ENCODE measurements around the gene PPP4R4.

Gene PPP4R4

DNA sequence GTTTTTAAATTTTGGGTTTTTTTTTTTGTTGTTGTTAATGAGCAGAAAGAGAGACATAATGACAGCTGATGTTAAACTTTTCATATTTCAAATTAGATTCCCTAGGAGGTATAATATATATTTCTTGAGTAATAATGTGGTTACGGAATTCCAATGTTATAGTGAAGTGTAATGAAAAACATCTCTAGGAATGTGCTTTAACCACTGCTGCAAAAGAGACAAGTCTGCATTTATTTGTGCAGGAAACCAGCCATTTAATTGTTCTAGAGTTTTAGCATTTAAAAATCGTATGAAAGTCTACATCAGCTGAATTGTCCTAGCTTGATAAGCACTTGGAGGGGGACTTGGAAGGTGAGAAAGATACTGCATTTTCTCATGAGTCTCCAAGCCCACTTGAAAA, 104.6 kb downstream of the PPP4R4 start:
- H3K4me3 Mint-ChIP-seq, result no peak overlapping the region
- H3K27me3 Mint-ChIP-seq, result peaks cover 5 to 9% of the 10 kb centered on the region in 2 donors
- no peaks in the 10 kb centered on the region for H3K4me1 Mint-ChIP-seq (ENCODE audit: low read depth in 2 of 2)
- no peaks in the 10 kb centered on the region for H3K36me3 Mint-ChIP-seq (ENCODE audit: insufficient read depth)
- ATAC-seq (replicated peaks) (no peak), DNase-seq (no peak)
- H3K27ac Mint-ChIP-seq, result no peak overlapping the region
- H3K9me3 Mint-ChIP-seq, result no peaks in the 10 kb centered on the region

DNA sequence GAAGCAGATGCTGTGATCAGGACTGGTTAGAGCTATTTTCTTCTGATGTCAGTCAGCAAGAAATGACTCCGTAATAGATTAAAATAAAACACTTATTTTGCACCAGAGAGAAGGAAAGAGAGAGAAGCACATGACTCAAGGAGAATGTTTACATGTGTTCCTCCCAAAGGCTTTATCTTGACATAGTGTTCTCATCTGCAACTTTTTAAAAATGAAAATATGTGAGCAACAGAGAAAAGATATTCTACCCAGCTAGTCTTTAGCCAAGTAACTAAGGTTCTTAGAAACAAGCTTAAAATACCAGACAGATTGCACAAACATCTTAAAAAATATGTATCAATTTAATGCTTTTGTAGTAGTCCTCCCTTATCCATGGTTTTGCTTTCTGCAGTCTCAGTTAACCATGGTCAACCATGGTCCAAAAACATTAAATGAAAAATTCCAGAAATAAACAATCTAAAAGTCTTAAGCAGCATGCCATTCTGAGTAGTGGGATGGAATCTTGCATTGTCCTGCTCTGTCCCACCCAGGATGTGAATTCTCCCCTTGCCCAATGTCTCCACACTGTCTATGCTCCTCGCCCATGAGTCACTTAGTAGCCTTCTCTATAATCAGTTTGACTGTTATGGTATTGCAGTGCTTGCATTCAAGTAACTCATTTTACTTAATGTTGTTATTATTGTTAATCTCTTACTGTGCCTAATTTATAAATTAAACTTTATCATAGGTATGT, 109.0 kb downstream of the PPP4R4 start:
- Mint-ChIP-seq H3K27ac (no peak overlapping the region), H3K9me3 (no peaks in the 10 kb centered on the region), H3K27me3 (peaks cover 12 to 24% of the 10 kb centered on the region in 2 donors), H3K4me1 (ENCODE audit: low read depth in 2 of 2) (no peaks in the 10 kb centered on the region), H3K4me3 (no peak overlapping the region), H3K36me3 (ENCODE audit: insufficient read depth) (no peaks in the 10 kb centered on the region)
- ATAC-seq (replicated peaks), result no peak
- DNase-seq, result no peak

DNA sequence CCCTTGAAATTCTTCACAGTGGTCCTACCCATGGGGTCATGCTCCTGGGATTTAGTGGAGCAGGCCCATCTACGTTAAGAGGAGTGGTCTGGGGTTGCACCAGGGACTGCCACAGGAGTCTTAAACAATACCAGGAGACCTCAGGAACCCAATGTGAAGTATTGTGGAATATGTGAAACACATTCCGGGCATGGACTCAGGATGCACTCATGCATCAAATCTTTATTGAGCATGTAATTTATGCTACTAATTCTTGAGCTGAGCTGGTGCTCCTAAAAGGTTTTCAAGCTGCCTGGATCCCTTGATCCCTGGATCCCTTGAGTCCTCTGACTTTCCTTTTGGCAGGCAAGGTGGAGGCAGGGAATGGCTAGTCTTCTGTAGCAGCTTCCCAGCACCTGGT, 110.1 kb downstream of the PPP4R4 start:
- peaks cover 12 to 31% of the 10 kb centered on the region in 2 donors for H3K27me3 Mint-ChIP-seq
- no peak for ATAC-seq (replicated peaks)
- H3K4me1 Mint-ChIP-seq (ENCODE audit: low read depth in 2 of 2), result no peaks in the 10 kb centered on the region
- H3K27ac Mint-ChIP-seq, result no peak overlapping the region
- no peak for DNase-seq
- no peaks in the 10 kb centered on the region for H3K36me3 Mint-ChIP-seq (ENCODE audit: insufficient read depth)
- H3K9me3 Mint-ChIP-seq, result no peaks in the 10 kb centered on the region
- H3K4me3 Mint-ChIP-seq, result no peak overlapping the region

DNA sequence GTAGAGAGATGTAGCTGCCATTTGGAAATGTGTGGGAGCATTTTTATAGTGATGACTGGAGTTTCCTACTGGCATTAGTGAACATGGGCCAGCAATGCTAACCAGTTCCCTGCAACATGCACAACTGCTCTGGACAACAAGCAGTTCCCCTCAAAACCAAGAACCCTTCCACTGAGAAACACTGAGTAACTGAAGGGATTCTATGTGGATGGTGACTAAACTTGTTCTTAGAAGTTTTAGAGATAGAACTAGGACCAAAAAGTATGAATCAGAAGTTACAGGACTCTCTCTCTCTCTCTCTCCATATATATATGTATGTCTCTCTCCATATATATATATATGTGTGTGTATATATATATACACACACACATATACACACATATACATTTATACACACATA, 111.0 kb downstream of the PPP4R4 start:
- ATAC-seq (replicated peaks) (no peak), DNase-seq (no peak)
- H3K27me3 Mint-ChIP-seq, result peaks cover 12 to 31% of the 10 kb centered on the region in 2 donors
- H3K9me3 Mint-ChIP-seq, result no peaks in the 10 kb centered on the region
- no peak overlapping the region for H3K27ac Mint-ChIP-seq
- no peak overlapping the region for H3K4me3 Mint-ChIP-seq
- no peaks in the 10 kb centered on the region for H3K36me3 Mint-ChIP-seq (ENCODE audit: insufficient read depth)
- H3K4me1 Mint-ChIP-seq (ENCODE audit: low read depth in 2 of 2), result no peaks in the 10 kb centered on the region

DNA sequence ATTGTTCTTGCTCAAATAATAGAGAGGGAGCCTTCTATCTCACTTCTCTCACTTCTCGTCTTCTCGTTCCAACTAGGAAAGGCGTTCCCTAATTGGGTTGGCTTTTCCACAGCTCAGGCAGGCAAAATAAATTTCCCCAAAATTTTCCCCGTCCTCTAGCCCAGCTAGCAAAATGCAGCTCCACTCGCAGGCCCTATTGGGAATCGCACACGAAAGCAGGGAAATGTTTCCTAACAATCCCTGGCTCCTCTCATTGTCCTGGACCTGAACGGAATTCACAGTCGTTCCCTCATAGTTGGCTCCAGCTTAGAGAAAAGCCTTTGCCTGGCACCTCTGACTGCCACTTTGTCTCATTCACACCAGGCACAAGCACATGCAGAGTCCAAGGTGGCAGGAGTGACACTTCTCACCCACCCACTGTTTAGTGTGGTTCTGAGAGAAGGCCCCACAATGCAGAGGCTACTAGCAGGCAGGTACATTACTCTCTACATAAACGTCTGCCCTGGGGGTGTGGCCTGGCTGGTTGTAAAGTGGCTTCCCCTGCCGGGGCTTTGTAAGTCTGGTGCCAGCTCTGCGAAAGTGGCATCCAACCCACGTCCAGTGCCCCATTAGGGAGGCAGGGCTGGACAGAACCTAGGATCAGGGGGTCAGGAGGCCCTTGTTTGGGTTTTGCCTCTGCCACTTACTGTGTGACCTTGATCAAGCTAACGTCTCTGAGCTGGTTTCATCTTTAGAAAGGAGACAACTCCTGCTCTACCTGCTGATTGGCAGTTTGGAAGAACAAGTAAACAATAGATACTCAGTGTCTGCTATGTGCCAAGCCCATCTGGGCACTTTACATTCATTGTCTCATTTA, 114.7 kb downstream of the PPP4R4 start:
- Mint-ChIP-seq H3K9me3 (no peaks in the 10 kb centered on the region), H3K4me3 (no peak overlapping the region), H3K27me3 (peaks cover 12 to 44% of the 10 kb centered on the region in 2 donors), H3K27ac (no peak overlapping the region), H3K4me1 (ENCODE audit: low read depth in 2 of 2) (no peaks in the 10 kb centered on the region), H3K36me3 (ENCODE audit: insufficient read depth) (no peaks in the 10 kb centered on the region)
- no peak for DNase-seq
- ATAC-seq (replicated peaks), result no peak

DNA sequence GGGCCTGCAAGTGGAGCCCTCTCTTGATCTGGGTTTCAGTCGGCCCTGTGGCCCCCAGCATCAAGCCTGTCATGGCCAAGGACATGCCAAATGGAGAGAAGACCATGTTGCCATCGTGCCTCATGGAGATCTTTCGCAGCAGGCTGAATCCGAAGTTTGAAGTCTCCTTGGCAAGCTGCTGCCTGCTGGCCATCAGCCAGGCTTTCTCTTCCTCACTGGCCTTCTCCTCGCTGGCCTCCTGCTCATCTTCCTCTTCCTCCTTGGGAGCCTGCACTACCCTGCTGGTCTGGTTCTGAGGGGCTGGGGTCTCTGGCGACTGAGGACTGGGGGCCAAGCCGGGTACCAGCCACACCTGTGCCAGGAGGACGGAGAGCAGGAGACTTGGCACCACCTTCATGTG, 116.1 kb downstream of the PPP4R4 start:
- Mint-ChIP-seq H3K4me1 (ENCODE audit: low read depth in 2 of 2) (no peaks in the 10 kb centered on the region), H3K27ac (no peak overlapping the region), H3K36me3 (ENCODE audit: insufficient read depth) (no peaks in the 10 kb centered on the region), H3K27me3 (peaks cover 12 to 54% of the 10 kb centered on the region in 2 donors), H3K4me3 (no peak overlapping the region), H3K9me3 (no peaks in the 10 kb centered on the region)
- no peak for ATAC-seq (replicated peaks)
- no peak for DNase-seq

DNA sequence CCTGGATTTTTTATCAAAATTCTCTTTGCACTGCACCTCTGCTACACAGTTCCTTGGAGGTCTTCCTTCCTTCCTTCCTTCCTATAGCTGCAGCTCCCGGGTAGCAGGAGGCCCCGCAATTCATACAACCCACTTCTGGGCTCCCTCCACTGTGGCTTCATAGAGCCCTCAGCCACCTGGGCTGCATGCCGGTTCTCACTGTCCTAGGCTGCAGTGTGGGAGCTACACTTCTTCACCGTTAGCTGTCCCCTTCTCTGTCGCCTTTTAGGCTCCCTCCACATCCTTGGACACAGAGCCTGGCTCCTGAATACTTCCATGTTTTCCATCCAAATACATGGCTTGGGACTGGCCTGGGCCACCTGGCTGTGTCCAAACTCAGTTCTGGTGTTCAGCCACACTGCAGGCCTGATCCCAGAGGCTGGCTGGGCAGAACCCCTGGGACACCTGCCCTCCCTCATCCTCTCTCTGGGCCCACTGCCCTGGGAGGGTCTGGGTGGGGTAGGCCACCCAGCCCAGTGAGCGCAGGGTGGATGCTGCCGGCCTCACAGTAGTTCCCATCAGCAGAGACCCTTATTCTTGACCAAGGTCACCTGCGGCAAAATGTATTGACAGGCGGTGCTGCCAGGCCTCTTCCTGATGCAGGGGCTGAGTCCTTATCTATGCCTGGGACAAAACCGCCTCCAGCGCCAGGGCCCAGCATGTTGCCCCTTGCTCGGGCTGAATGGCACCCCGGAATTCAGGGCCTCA, 117.2 kb downstream of the PPP4R4 start:
- Mint-ChIP-seq H3K9me3 (no peaks in the 10 kb centered on the region), H3K36me3 (ENCODE audit: insufficient read depth) (no peaks in the 10 kb centered on the region), H3K27ac (no peak overlapping the region), H3K27me3 (peaks cover 12 to 58% of the 10 kb centered on the region in 2 donors), H3K4me1 (ENCODE audit: low read depth in 2 of 2) (no peaks in the 10 kb centered on the region), H3K4me3 (no peak overlapping the region)
- DNase-seq (no peak), ATAC-seq (replicated peaks) (no peak)

DNA sequence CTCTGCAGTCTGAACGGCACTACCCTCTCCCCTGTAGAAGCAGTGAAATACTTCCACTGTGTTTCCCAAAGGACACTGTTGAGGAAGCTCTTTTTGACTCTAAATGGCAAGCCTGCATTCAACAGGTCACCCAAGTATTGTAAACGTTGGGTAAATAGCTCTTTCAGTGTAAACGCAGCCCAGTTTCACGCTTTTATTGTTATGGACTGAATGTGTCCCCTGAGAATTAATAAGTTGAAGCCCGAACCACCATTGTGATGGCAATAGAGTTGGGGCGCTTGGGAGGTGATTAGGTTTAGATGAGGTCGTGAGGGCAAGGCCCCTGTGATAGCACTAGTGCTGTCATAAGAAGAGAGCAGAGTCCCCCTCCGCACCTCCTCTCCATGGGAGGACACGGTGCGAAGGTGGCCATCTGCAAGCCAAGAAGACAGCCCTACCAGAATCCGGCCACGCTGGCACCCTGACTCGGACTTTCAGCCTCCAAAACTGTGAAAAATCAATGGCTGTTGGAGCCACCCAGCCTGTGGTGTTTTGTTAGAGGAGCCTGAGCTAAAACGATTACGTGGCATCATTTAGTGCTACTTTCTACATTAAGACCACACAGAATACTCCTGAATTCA, 117.9 kb downstream of the PPP4R4 start:
- Mint-ChIP-seq H3K27me3 (peaks cover 11 to 55% of the 10 kb centered on the region in 2 donors), H3K9me3 (no peaks in the 10 kb centered on the region), H3K4me3 (no peak overlapping the region), H3K36me3 (ENCODE audit: insufficient read depth) (no peaks in the 10 kb centered on the region), H3K4me1 (ENCODE audit: low read depth in 2 of 2) (no peaks in the 10 kb centered on the region), H3K27ac (no peak overlapping the region)
- DNase-seq (no peak), ATAC-seq (replicated peaks) (no peak)

DNA sequence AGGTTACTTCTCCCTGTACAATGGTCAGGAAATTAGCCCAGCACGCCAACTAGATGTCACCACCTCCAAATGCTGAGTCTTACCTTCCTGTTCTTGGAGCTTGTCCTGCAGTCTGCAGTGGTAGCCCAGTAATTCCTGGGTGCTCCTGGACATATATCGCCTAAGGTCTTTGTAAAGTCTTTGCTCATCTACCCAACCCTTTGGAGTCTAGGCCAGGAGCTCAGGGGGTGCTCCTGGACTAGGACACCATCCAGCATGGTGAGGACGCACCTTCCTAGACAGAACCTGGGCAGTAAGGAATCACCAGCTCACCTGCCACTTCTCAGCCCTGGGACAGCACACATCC, 118.4 kb downstream of the PPP4R4 start:
- Mint-ChIP-seq H3K9me3 (no peaks in the 10 kb centered on the region), H3K4me3 (no peak overlapping the region), H3K27ac (no peak overlapping the region), H3K36me3 (ENCODE audit: insufficient read depth) (no peaks in the 10 kb centered on the region), H3K27me3 (peaks cover 6 to 55% of the 10 kb centered on the region in 2 donors), H3K4me1 (ENCODE audit: low read depth in 2 of 2) (no peaks in the 10 kb centered on the region)
- no peak for ATAC-seq (replicated peaks)
- DNase-seq, result no peak

DNA sequence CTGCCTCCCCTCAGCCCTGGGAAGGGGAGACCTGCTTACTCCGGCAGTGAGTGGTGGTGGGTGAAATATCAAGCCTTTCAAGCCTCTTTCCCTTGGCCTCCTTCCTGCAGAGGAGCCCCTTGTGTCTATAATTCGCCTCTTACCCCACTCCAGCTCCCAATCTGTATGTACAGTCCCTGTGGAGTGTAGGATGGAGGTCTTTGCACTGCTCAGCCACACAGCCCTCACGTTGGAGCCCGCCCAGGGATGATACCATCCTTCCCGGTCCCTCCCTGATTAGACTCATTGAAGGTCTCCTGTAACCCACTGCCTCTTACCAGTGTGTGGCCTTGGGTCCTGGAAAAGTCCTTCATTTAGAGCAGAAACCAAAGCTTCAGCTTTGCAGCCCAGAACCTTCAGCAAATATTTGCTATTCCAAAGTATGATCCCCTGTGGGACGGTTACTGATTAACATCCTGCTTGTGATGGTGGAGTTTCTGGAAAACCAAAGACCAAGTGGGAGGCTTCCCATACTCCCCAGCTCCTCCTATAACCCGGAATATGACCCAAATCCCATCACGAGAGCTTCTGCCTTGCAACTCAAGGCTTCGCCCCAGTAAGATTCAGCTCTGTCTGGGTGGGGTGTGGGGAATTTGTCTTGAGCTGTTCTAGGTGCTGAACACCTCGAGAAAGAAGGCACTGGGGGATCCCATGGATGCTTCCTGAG, 118.9 kb downstream of the PPP4R4 start, which contains the start of gene SERPINA10:
SERPINA10 (minus strand) TSS at position 397 of the 706 bp plus-strand sequence. CDS start 2,675 bp downstream, outside the sequence.
- H3K4me3 Mint-ChIP-seq, result no peak within 1 kb of the TSS
- DNase-seq (no peak), ATAC-seq (replicated peaks) (no peak)
- no peak within 1 kb of the TSS for H3K27ac Mint-ChIP-seq
- no peaks in the 10 kb centered on the region for H3K36me3 Mint-ChIP-seq (ENCODE audit: insufficient read depth)
- H3K27me3 Mint-ChIP-seq, result peaks cover 1 to 55% of the 10 kb centered on the region in 2 donors
- no peaks in the 10 kb centered on the region for H3K9me3 Mint-ChIP-seq
- H3K4me1 Mint-ChIP-seq (ENCODE audit: low read depth in 2 of 2), result no peaks in the 10 kb centered on the region

DNA sequence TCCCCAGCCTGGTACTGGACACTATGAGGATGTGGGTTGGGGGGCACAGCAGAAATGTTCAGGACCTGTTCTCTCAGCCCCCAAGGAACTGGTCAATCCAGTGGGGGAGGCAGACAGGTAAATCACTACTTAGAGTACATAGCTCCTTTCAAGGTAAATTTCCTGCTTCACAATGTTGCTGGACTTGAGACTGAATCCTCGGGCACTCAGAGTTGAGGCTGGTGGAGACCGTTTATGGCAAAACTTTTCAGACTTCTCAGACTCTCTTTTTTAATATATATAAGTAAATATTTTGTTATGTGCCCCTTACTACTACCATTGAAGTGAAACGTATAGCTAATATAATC, 119.4 kb downstream of the PPP4R4 start:
- ATAC-seq (replicated peaks) (no peak), DNase-seq (no peak)
- Mint-ChIP-seq H3K36me3 (ENCODE audit: insufficient read depth) (no peaks in the 10 kb centered on the region), H3K4me3 (no peak overlapping the region), H3K27ac (no peak overlapping the region), H3K9me3 (no peaks in the 10 kb centered on the region), H3K27me3 (peaks cover under 1 to 57% of the 10 kb centered on the region in 2 donors), H3K4me1 (ENCODE audit: low read depth in 2 of 2) (no peaks in the 10 kb centered on the region)

DNA sequence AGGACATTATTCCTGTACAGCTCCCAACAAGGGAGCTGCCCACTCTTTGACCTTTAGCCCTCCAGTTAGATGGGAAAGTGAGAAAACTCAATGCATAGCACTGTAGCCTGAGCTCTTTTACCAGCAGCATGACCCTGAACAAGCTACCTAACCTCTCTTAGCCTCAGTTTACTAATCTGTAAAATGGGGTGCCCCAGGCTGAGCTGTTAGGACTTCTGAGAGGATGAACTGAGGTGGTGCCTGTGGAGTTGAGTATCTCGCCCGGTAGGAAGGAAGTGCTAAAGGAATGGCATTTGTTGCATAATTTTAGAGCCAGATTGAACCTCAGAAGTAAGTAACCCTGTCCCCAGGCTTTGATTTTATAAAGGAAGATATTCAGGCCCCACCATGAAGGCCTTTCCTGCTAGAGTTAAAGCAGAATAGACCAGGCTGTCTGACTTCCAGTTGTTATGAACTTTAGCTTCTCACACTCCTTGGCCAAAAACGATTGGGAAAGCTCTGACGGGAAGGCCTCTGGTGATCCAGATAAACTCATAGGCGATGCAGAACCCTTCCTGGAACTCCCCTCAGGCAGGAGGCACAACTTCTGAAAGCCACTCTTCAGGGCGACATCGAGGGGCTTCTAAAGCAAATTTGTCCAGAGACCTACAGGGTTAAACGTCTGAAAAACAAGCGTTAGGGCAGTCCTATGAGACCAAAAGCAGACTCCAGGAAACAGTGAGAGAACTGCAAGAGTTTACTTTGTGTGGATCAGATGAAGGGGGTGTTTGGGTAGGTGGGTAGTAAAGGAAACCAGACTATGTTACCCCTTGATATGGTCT, 121.4 kb downstream of the PPP4R4 start:
- peaks cover 8 to 58% of the 10 kb centered on the region in 2 donors for H3K27me3 Mint-ChIP-seq
- no peak for DNase-seq
- H3K4me3 Mint-ChIP-seq, result no peak overlapping the region
- H3K9me3 Mint-ChIP-seq, result no peaks in the 10 kb centered on the region
- no peaks in the 10 kb centered on the region for H3K36me3 Mint-ChIP-seq (ENCODE audit: insufficient read depth)
- no peaks in the 10 kb centered on the region for H3K4me1 Mint-ChIP-seq (ENCODE audit: low read depth in 2 of 2)
- no peak for ATAC-seq (replicated peaks)
- H3K27ac Mint-ChIP-seq, result no peak overlapping the region

All from effector memory CD8-positive, alpha-beta T cell (primary cell).